Nephron progenitor cell (in vitro differentiated cells): ENCODE results near the gene NRARP.

ENCODE experiments used
- DNase-seq: peaks from one replicate; pipeline ENCODE4 v3.0.0; 2021
- H3K27ac Mint-ChIP-seq: 2 replicates; pipeline ENCODE4 v1.8.0; 2021; ENCODE audit warnings: mild to moderate bottlenecking, moderate library complexity, mixed read lengths
- H3K27me3 Mint-ChIP-seq: 2 replicates; pipeline ENCODE4 v1.8.0; 2021; ENCODE audit warnings: mild to moderate bottlenecking, low read depth, mixed read lengths; ENCODE audit not compliant: poor library complexity
- H3K36me3 Mint-ChIP-seq: 2 replicates; pipeline ENCODE4 v1.8.0; 2021; ENCODE audit warnings: low read depth, mixed read lengths
- H3K4me1 Mint-ChIP-seq: 2 replicates; pipeline ENCODE4 v1.8.0; 2021; ENCODE audit warnings: mixed read lengths
- H3K4me3 Mint-ChIP-seq: 2 replicates; pipeline ENCODE4 v1.8.0; 2021; ENCODE audit warnings: mild to moderate bottlenecking, moderate library complexity, mixed read lengths
- H3K9me3 Mint-ChIP-seq: 2 replicates; pipeline ENCODE4 v1.8.0; 2021; ENCODE audit warnings: mild to moderate bottlenecking, moderate library complexity, mixed read lengths
- TF ChIP-seq, protein P1 (sequence below): fragments of 200-600 bp; sonication (generic); IDR thresholded peaks from 2 replicates; pipeline ENCODE4 v1.5.0; 2021; ENCODE audit warnings: antibody characterized with exemption

Gene NRARP

DNA sequence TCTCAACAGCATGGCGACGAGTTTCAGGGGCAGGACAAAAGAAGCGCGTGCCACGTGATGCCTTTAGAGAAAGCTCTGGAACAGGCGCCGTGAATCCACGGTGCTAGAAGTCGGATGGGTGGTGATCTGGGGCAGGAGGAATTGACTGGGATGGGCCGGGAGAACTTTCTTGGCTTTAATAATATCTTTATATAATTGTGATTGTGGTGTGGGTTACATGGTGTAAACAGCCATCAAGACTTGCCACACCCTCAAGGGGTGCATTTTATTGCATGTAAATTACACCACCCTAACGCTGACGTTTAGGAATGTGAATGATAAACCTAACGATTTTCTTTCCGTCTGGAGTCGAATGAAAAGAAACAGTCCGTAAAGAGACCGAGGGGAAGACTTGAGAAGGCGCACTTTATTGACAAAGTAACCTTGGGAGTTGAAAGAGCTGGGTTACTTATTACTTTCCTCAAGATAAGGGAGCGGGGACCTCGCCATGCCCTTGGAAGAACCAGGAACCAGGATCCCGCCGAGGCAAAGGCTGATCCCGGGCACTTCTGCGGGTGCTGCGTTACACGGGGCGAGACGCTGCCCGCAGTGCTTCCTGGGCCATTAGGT lies 8.5 kb downstream of the NRARP start:
- TF ChIP-seq, protein P1, sequence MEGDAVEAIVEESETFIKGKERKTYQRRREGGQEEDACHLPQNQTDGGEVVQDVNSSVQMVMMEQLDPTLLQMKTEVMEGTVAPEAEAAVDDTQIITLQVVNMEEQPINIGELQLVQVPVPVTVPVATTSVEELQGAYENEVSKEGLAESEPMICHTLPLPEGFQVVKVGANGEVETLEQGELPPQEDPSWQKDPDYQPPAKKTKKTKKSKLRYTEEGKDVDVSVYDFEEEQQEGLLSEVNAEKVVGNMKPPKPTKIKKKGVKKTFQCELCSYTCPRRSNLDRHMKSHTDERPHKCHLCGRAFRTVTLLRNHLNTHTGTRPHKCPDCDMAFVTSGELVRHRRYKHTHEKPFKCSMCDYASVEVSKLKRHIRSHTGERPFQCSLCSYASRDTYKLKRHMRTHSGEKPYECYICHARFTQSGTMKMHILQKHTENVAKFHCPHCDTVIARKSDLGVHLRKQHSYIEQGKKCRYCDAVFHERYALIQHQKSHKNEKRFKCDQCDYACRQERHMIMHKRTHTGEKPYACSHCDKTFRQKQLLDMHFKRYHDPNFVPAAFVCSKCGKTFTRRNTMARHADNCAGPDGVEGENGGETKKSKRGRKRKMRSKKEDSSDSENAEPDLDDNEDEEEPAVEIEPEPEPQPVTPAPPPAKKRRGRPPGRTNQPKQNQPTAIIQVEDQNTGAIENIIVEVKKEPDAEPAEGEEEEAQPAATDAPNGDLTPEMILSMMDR, result no peak
- no peak for DNase-seq
- Mint-ChIP-seq H3K4me1 (peaks cover 18% of the 10 kb centered on the region), H3K36me3 (no peaks in the 10 kb centered on the region), H3K27me3 (peaks cover 50% of the 10 kb centered on the region), H3K9me3 (peaks cover 13% of the 10 kb centered on the region), H3K4me3 (peak overlapping the region; percentile 24), H3K27ac (no peak overlapping the region)

GRCh38 chr9:137293094-137293481 lies 9.0 kb downstream of the NRARP start:
- peaks cover 47% of the 10 kb centered on the region for H3K27me3 Mint-ChIP-seq
- peaks cover 15% of the 10 kb centered on the region for H3K4me1 Mint-ChIP-seq
- H3K4me3 Mint-ChIP-seq, result no peak overlapping the region
- DNase-seq, result no peak
- H3K9me3 Mint-ChIP-seq, result peaks cover 13% of the 10 kb centered on the region
- H3K36me3 Mint-ChIP-seq, result no peaks in the 10 kb centered on the region
- TF ChIP-seq, protein P1, result no peak
- H3K27ac Mint-ChIP-seq, result no peak overlapping the region

DNA sequence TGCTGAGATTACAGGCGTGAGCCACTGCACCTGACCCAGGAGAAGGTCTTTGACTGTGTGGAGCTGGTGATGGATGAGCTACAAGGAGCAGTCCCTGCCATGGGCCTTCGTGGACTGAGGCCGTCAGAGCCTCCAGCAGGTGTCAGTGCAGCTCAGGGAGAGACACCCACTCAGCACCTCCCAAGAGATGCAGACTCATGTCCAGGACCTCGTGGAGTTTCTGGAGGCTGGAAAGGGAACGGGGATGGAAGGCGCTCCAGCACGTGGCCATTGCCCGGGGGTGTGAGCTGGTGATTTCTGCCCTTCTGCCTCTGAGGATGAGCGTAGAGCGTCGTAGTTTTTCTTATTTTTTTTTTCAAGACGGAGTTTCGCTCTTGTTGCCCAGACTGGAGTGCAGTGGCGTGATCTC lies 15.1 kb downstream of the NRARP start:
- H3K27ac Mint-ChIP-seq, result no peak overlapping the region
- H3K4me3 Mint-ChIP-seq, result no peak overlapping the region
- DNase-seq, result peak; percentile 43
- H3K36me3 Mint-ChIP-seq, result peaks cover 9% of the 10 kb centered on the region
- peaks cover 6% of the 10 kb centered on the region for H3K9me3 Mint-ChIP-seq
- H3K4me1 Mint-ChIP-seq, result peaks cover 9% of the 10 kb centered on the region
- TF ChIP-seq, protein P1, result peak; percentile 25
- H3K27me3 Mint-ChIP-seq, result peaks cover 27% of the 10 kb centered on the region

- Mint-ChIP-seq H3K9me3 (no peaks in the 10 kb centered on the region), H3K27ac (no peak overlapping the region), H3K4me1 (peaks cover 19% of the 10 kb centered on the region), H3K27me3 (peaks cover 29% of the 10 kb centered on the region), H3K36me3 (peaks cover 4% of the 10 kb centered on the region), H3K4me3 (peak overlapping the region; percentile 58)
- peak; percentile 63 for DNase-seq
- TF ChIP-seq, protein P1, result no peak
Observed at GRCh38 chr9:137281345-137282116, 20.5 kb downstream of the NRARP start.

DNA sequence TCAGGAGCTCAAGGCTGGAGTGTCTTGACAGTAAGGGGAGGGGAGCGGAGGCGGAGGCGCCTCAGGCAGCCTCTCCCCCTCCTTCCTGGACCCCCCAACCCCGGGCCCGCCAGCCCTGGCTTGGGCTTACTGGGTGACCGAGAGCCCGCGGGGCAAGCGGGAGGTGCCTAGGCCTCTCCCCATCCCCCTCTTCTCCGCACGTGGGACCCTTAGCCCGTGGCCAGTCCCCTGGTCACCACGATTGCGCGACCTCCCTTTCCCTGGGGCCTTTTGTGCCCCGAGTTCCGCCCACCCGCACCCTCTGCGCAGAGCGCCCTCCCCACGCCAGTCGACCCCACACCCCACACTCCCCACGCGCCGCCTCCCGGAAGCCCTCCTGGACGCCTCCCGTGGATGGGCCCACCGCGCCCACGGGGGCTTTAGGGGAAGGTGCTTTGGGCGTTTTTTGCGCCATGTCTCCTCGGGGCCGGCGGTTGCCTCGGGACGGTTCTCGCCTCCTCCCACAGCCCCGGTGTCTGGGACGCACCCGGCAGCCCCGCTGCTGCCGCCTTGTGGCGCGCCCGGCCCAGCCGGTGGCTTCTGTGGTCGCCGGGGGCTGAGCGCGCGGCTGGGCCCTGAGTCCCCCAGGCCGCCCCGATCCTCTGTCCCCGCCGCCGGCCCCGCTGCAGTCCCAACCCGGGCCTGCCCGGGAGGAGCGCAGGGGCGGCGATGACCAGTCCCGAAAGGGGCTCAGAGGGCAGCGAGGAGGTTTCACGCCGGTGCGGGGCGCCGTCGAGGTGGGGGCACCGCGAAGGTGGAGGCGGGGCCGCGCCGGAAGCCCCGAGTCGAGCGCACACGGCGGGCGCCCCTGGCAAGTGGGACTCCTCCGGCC lies 21.4 kb downstream of the NRARP start:
- Mint-ChIP-seq H3K9me3 (no peaks in the 10 kb centered on the region), H3K4me1 (peaks cover 23% of the 10 kb centered on the region), H3K27me3 (peaks cover 26% of the 10 kb centered on the region), H3K36me3 (peaks cover 4% of the 10 kb centered on the region), H3K27ac (no peak overlapping the region), H3K4me3 (no peak overlapping the region)
- TF ChIP-seq, protein P1, result peak; percentile 48
- DNase-seq, result peak; percentile 76
